HCT116 (cell line): Measurements from ENCODE around the gene ARHGAP12. TPM values are rescaled to one million over a fixed set of nuclear protein-coding genes. Genes with fewer than 3 reads are reported as not detected.

Source experiments
- ATAC-seq: fragments of 200-7000 bp; cut with Tn5 transposase; 2 replicates; pipeline ENCODE4 v1.9.1; 2020; ENCODE audit warnings: mild to moderate bottlenecking, moderate library complexity
- BruUV-seq: library from RNA; stranded (reverse); fragments of 400-500 nt; replicated peaks from 2 replicates; lab custom pipeline; 2021; lab: Mats Ljungman, UMichigan
- CTCF ChIA-PET: fragments of 300-600 bp; sonication (Branson Sonifier 250); formaldehyde crosslinking; loops from one replicate; lab custom pipeline; 2021; ENCODE audit warnings: antibody characterized with exemption; lab: Charles Lee
- POLR2A ChIA-PET: fragments of 300-600, 350-600 bp; sonication (Branson Sonifier 250); formaldehyde crosslinking; loops from one replicate; lab custom pipeline; 2021; ENCODE audit warnings: antibody characterized with exemption; lab: Charles Lee
- RAD21 ChIA-PET, 2 experiments: fragments of 300-600 bp; sonication (Branson Sonifier 250); formaldehyde crosslinking; loops; one replicate each; lab custom pipeline; 2023; ENCODE audit warnings: low total read pairs in 2 of 2; ENCODE audit not compliant: uncharacterized antibody in 2 of 2, unreplicated experiment in 2 of 2, low non-redundant PET in 1 of 2; lab: Charles Lee
- DNase-seq: peaks from one replicate; pipeline ENCODE4 v3.0.0-alpha.2; 2010; ENCODE audit warnings: low read depth, low spot score
- H2AFZ ChIP-seq: fragments of 200-600 bp; shearing (Covaris generic), sonication (generic); 2 replicates; pipeline ENCODE4 v1.6.1; 2017; ENCODE audit warnings: low read depth, mixed run types, mixed read lengths, antibody characterized with exemption, low read length; ENCODE audit not compliant: poor library complexity, severe bottlenecking
- H3K27ac ChIP-seq: 2 replicates; pipeline ENCODE4 v1.5.1; 2012; ENCODE audit warnings: low read depth, low read length
- H3K27me3 ChIP-seq: fragments of 200-600 bp; sonication (generic); 2 replicates; pipeline ENCODE4 v1.6.1; 2016; ENCODE audit warnings: mixed run types, low read length, mixed read lengths; ENCODE audit not compliant: insufficient read depth
- H3K36me3 ChIP-seq, 2 experiments: fragments of 200-500 bp in 1 of 2; fragments of 200-600 bp in 1 of 2; sonication (Bioruptor generic) in 1 of 2; sonication (generic) in 1 of 2; 2 replicates each; pipeline versions ENCODE4 v1.5.1 to v1.6.1; 2014 to 2016; ENCODE audit warnings: low read length in 2 of 2, inconsistent platforms in 1 of 2, mixed read lengths in 1 of 2, mixed run types in 1 of 2; ENCODE audit not compliant: insufficient read depth in 2 of 2, control insufficient read depth in 1 of 2
- H3K4me1 ChIP-seq, 2 experiments: fragments of 200-600 bp in 1 of 2; sonication (generic) in 1 of 2; 2 replicates each; pipeline versions ENCODE4 v1.5.1 to v1.6.1; 2012 to 2017; ENCODE audit warnings: low read length in 2 of 2, inconsistent platforms in 1 of 2, mild to moderate bottlenecking in 1 of 2, mixed read lengths in 1 of 2, mixed run types in 1 of 2, moderate library complexity in 1 of 2; ENCODE audit not compliant: insufficient read depth in 2 of 2, control insufficient read depth in 1 of 2
- H3K4me2 ChIP-seq: fragments of 200-600 bp; sonication (generic); 2 replicates; pipeline ENCODE4 v1.6.1; 2017; ENCODE audit warnings: mixed run types, low read length, mixed read lengths
- H3K4me3 ChIP-seq, 2 experiments: fragments of 200-600 bp in 1 of 2; sonication (generic) in 1 of 2; replicated peaks in 1 of 2; 2 replicates each; pipeline ENCODE4 v1.5.1; 2011 to 2016; ENCODE audit warnings: low read length in 2 of 2, control low read depth in 1 of 2, low read depth in 1 of 2, mild to moderate bottlenecking in 1 of 2, mixed read lengths in 1 of 2, mixed run types in 1 of 2
- H3K79me2 ChIP-seq: fragments of 200-600 bp; sonication (generic); 2 replicates; pipeline ENCODE4 v1.6.1; 2017; ENCODE audit warnings: mild to moderate bottlenecking, mixed run types, low read length, moderate library complexity, mixed read lengths; ENCODE audit not compliant: insufficient read depth
- H3K9ac ChIP-seq: fragments of 200-600 bp; sonication (generic); 2 replicates; pipeline ENCODE4 v1.6.1; 2016; ENCODE audit warnings: low read length, mixed read lengths
- H3K9me2 ChIP-seq: fragments of 200-600 bp; sonication (generic), shearing (Covaris generic); 2 replicates; pipeline ENCODE4 v1.6.1; 2017; ENCODE audit warnings: mixed run types, mild to moderate bottlenecking, moderate library complexity; ENCODE audit not compliant: insufficient read depth
- H3K9me3 ChIP-seq, 2 experiments: fragments of 200-500 bp in 1 of 2; fragments of 200-600 bp in 1 of 2; sonication (Bioruptor generic) in 1 of 2; sonication (generic) in 1 of 2; 2 replicates each; pipeline ENCODE4 v1.6.1; 2014 to 2017; ENCODE audit warnings: low read length in 2 of 2, mixed read lengths in 2 of 2, inconsistent platforms in 1 of 2, low read depth in 1 of 2, mild to moderate bottlenecking in 1 of 2, mixed run types in 1 of 2, moderate library complexity in 1 of 2; ENCODE audit not compliant: control insufficient read depth in 1 of 2, insufficient read depth in 1 of 2
- H4K20me1 ChIP-seq: fragments of 200-600 bp; sonication (generic), shearing (Covaris generic); 2 replicates; pipeline ENCODE4 v1.6.1; 2017; ENCODE audit warnings: mixed run types, mild to moderate bottlenecking, moderate library complexity; ENCODE audit not compliant: insufficient read depth
- ATF3 ChIP-seq: IDR thresholded peaks from 2 replicates; pipeline ENCODE4 v1.6.1; 2012
- CBX3 ChIP-seq: IDR thresholded peaks from 2 replicates; pipeline ENCODE4 v1.6.1; 2012; ENCODE audit warnings: low read depth
- CEBPB ChIP-seq: IDR thresholded peaks from 2 replicates; pipeline ENCODE4 v1.6.1; 2012; ENCODE audit warnings: low read depth
- CTCF ChIP-seq, 3 experiments: fragments of 200-600 bp in 1 of 3; sonication (generic) in 1 of 3; IDR thresholded peaks in 2 of 3; conservative IDR thresholded peaks in 1 of 3; 2 replicates each; pipeline ENCODE4 v1.5.1; 2012 to 2017; ENCODE audit warnings: low read depth in 2 of 3, low read length in 2 of 3, antibody characterized with exemption in 1 of 3, borderline replicate concordance in 1 of 3, control low read depth in 1 of 3, mild to moderate bottlenecking in 1 of 3, mixed read lengths in 1 of 3, mixed run types in 1 of 3, moderate library complexity in 1 of 3; ENCODE audit not compliant: insufficient read depth in 1 of 3
- EGR1 ChIP-seq: IDR thresholded peaks from 2 replicates; pipeline ENCODE4 v1.6.1; 2012; ENCODE audit warnings: low read depth
- EZH2 ChIP-seq: fragments of 200-600 bp; sonication (generic); IDR thresholded peaks from 2 replicates; pipeline ENCODE4 v1.6.1; 2017; ENCODE audit warnings: antibody characterized with exemption, mixed run types
- EZH2phosphoT487 ChIP-seq: fragments of 200-600 bp; IDR thresholded peaks from 2 replicates; pipeline ENCODE4 v1.6.1; 2018; ENCODE audit warnings: antibody characterized with exemption, borderline replicate concordance
- FOSL1 ChIP-seq: IDR thresholded peaks from 2 replicates; pipeline ENCODE4 v1.6.1; 2012; ENCODE audit warnings: low read depth
- JUND ChIP-seq: IDR thresholded peaks from 2 replicates; pipeline ENCODE4 v1.6.1; 2012
- MAX ChIP-seq: IDR thresholded peaks from 2 replicates; pipeline ENCODE4 v1.6.1; 2012
- POLR2A ChIP-seq: IDR thresholded peaks from 2 replicates; pipeline ENCODE4 v1.7.0; 2011; ENCODE audit warnings: borderline replicate concordance; ENCODE audit not compliant: insufficient read depth, insufficient read length; ENCODE audit errors: extremely low read depth
- POLR2AphosphoS5 ChIP-seq: IDR thresholded peaks from 2 replicates; pipeline ENCODE4 v1.6.1; 2011; ENCODE audit warnings: mild to moderate bottlenecking, low read depth, low read length, moderate library complexity
- RAD21 ChIP-seq: IDR thresholded peaks from 2 replicates; pipeline ENCODE4 v1.6.1; 2012; ENCODE audit warnings: low read depth, mild to moderate bottlenecking
- REST ChIP-seq: IDR thresholded peaks from 2 replicates; pipeline ENCODE4 v1.6.1; 2012; ENCODE audit warnings: low read depth
- SIN3A ChIP-seq: IDR thresholded peaks from 2 replicates; pipeline ENCODE4 v1.6.1; 2012; ENCODE audit warnings: low read depth
- SP1 ChIP-seq: IDR thresholded peaks from 2 replicates; pipeline ENCODE4 v1.6.1; 2012; ENCODE audit warnings: low read depth
- SRF ChIP-seq: IDR thresholded peaks from 2 replicates; pipeline ENCODE4 v1.6.1; 2012; ENCODE audit warnings: low read depth
- YY1 ChIP-seq: IDR thresholded peaks from 2 replicates; pipeline ENCODE4 v1.6.1; 2011; ENCODE audit warnings: low read length, low read depth, moderate library complexity, mild to moderate bottlenecking; ENCODE audit not compliant: insufficient replicate concordance; ENCODE audit errors: extremely low read depth
- ZBTB33 ChIP-seq: IDR thresholded peaks from 2 replicates; pipeline ENCODE4 v1.6.1; 2011; ENCODE audit warnings: mild to moderate bottlenecking, low read length, moderate library complexity; ENCODE audit not compliant: insufficient replicate concordance; ENCODE audit errors: extremely low read depth
- intact Hi-C: fragments of 100-400 bp; cut with micrococcal nuclease; formaldehyde crosslinking; loops from 2 replicates; pipeline ENCODE4 v1.10.0; 2022
- total RNA-seq: library from RNA; stranded (reverse); gene quantifications from one replicate; pipeline ENCODE4 v1.2.1, GENCODE V29; 2021; ENCODE audit not compliant: unreplicated experiment

ARHGAP12 gene
- total RNA-seq, 1 experiment from 2014 or later: 80.3 TPM

GRCh38 chr10:31833753-31834152, 94.9 kb downstream of the ARHGAP12 start:
- Histone ChIP-seq H3K9ac (no peak overlapping the region), H3K9me3 (no peaks in the 10 kb centered on the region), H4K20me1 (no peaks in the 10 kb centered on the region), H3K4me3 (no peak overlapping the region), H3K4me1 (no peaks in the 10 kb centered on the region; a peak in 1 of 4 replicates), H3K79me2 (peaks cover 78% of the 10 kb centered on the region), H3K27ac (no peak overlapping the region), H2AFZ (no peak overlapping the region), H3K4me2 (no peak overlapping the region), H3K27me3 (no peaks in the 10 kb centered on the region), H3K36me3 (peaks cover 0 to 6% of the 10 kb centered on the region in 2 experiments; a peak in 1 of 4 replicates), H3K9me2 (no peaks in the 10 kb centered on the region)
- DNase-seq (no peak), ATAC-seq (no peak)
- ChIA-PET CTCF (no interaction called here), RAD21 (no interaction called here), POLR2A (no interaction called here)
- no TSS peak for BruUV-seq
- intact Hi-C loops: loop anchor here (10.0 kb wide), 1 partner anchor 371 kb away; no protein-coding TSS in a partner anchor
- TF ChIP-seq ATF3 (no peak), CEBPB (no peak), MAX (no peak), POLR2AphosphoS5 (no peak), SRF (no peak), RAD21 (no peak), EGR1 (no peak), YY1 (no peak), SP1 (no peak), EZH2 (no peak), CBX3 (no peak), SIN3A (no peak), REST (no peak), EZH2phosphoT487 (no peak), ZBTB33 (no peak), FOSL1 (no peak), POLR2A (no peak), CTCF (IDR thresholded peaks at IDR 0.05 in 2 of 3, conservative IDR thresholded peaks at IDR 0.05 in 1 of 3; ENCODE audit: borderline replicate concordance in 1 of 3, insufficient read depth in 1 of 3, low read depth in 2 of 3, low read length in 2 of 3) (no peak), JUND (no peak)
